Hepatocyte (in vitro differentiated cells): ENCODE measurements around the gene APBA1. TPM values are rescaled to one million over a fixed set of nuclear protein-coding genes. Genes with fewer than 3 reads are reported as not detected.

Experiments
- DNase-seq: peaks from one replicate; pipeline ENCODE4 v3.0.0-alpha.2; 2016; ENCODE audit warnings: low spot score
- H2AFZ ChIP-seq: fragments of 200-600 bp; sonication (generic); 2 replicates; pipeline ENCODE4 v1.6.0; 2016; ENCODE audit warnings: antibody characterized with exemption, mild to moderate bottlenecking
- H3K27ac ChIP-seq: fragments of 200-600 bp; sonication (generic); 2 replicates; pipeline ENCODE4 v1.5.1; 2016; ENCODE audit warnings: mild to moderate bottlenecking
- H3K27me3 ChIP-seq: fragments of 200-600 bp; sonication (generic); 2 replicates; pipeline ENCODE4 v1.6.1; 2016
- H3K36me3 ChIP-seq: fragments of 200-600 bp; sonication (generic); replicated peaks from 2 replicates; pipeline ENCODE4 v1.5.1; 2016; ENCODE audit warnings: low read depth; ENCODE audit not compliant: insufficient read depth
- H3K4me1 ChIP-seq: fragments of 200-600 bp; sonication (generic); 2 replicates; pipeline ENCODE4 v1.5.1; 2016; ENCODE audit warnings: mild to moderate bottlenecking, moderate library complexity; ENCODE audit not compliant: insufficient read depth
- H3K4me2 ChIP-seq: fragments of 200-600 bp; sonication (generic); 2 replicates; pipeline ENCODE4 v1.6.0; 2016
- H3K4me3 ChIP-seq: fragments of 200-600 bp; sonication (generic); 2 replicates; pipeline ENCODE4 v1.5.1; 2016; ENCODE audit warnings: mild to moderate bottlenecking
- H3K79me2 ChIP-seq: fragments of 200-600 bp; sonication (generic); 2 replicates; pipeline ENCODE4 v1.6.0; 2017; ENCODE audit warnings: mild to moderate bottlenecking
- H3K9me2 ChIP-seq: fragments of 200-600 bp; sonication (generic); replicated peaks from 2 replicates; pipeline ENCODE4 v1.6.0; 2017; ENCODE audit warnings: mild to moderate bottlenecking; ENCODE audit not compliant: insufficient read depth
- H3K9me3 ChIP-seq: fragments of 200-600 bp; sonication (generic); 2 replicates; pipeline ENCODE4 v1.5.1; 2016; ENCODE audit warnings: low read depth, mild to moderate bottlenecking
- H4K20me1 ChIP-seq: fragments of 200-600 bp; sonication (generic); 2 replicates; pipeline ENCODE4 v1.6.0; 2016; ENCODE audit warnings: mild to moderate bottlenecking; ENCODE audit not compliant: insufficient read depth, poor library complexity, severe bottlenecking
- EZH2 ChIP-seq: fragments of 200-600 bp; sonication (generic); IDR thresholded peaks from 2 replicates; pipeline ENCODE4 v1.6.1; 2016; ENCODE audit warnings: antibody characterized with exemption, mild to moderate bottlenecking, borderline replicate concordance
- EZH2phosphoT487 ChIP-seq: fragments of 200-600 bp; sonication (generic); IDR thresholded peaks from one replicate; pipeline ENCODE4 v1.6.1; 2018; ENCODE audit warnings: antibody characterized with exemption, mild to moderate bottlenecking, low read depth, moderate library complexity; ENCODE audit not compliant: unreplicated experiment, severe bottlenecking
- WGBS: methylation state at CpG from one replicate; pipeline ENCODE4 v1.1.6; 2016; ENCODE audit warnings: low lambda C conversion rate; ENCODE audit errors: missing lambda C conversion rate; 5-methylcytosine and 5-hydroxymethylcytosine counted together
- polyA plus RNA-seq: library from polyadenylated mRNA; unstranded; fragments of >200 nt; fragmentation: Nextera tagmentation; extraction: Ambion mirVana; gene quantifications from 2 replicates; pipeline ENCODE4 v1.2.1, GENCODE V29; 2016
- total RNA-seq: library from RNA; depleted of rRNA; stranded (reverse); fragments of >200 nt; gene quantifications from 2 replicates; pipeline ENCODE4 v1.2.3, GENCODE V29; 2014
- TF ChIP-seq, protein P1 (sequence below): fragments of 200-600 bp; sonication (generic); IDR thresholded peaks from 2 replicates; pipeline ENCODE4 v1.5.1; 2016; ENCODE audit warnings: antibody characterized with exemption, mild to moderate bottlenecking; ENCODE audit not compliant: poor library complexity

Gene APBA1
- total and polyA plus RNA-seq, 2 experiments from 2014 or later = 1.5 to 12.0 TPM

GRCh38 chr9:69542942-69543704 lies 129.0 kb downstream of the APBA1 start:
- TF ChIP-seq, protein P1, sequence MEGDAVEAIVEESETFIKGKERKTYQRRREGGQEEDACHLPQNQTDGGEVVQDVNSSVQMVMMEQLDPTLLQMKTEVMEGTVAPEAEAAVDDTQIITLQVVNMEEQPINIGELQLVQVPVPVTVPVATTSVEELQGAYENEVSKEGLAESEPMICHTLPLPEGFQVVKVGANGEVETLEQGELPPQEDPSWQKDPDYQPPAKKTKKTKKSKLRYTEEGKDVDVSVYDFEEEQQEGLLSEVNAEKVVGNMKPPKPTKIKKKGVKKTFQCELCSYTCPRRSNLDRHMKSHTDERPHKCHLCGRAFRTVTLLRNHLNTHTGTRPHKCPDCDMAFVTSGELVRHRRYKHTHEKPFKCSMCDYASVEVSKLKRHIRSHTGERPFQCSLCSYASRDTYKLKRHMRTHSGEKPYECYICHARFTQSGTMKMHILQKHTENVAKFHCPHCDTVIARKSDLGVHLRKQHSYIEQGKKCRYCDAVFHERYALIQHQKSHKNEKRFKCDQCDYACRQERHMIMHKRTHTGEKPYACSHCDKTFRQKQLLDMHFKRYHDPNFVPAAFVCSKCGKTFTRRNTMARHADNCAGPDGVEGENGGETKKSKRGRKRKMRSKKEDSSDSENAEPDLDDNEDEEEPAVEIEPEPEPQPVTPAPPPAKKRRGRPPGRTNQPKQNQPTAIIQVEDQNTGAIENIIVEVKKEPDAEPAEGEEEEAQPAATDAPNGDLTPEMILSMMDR = no peak
- TF ChIP-seq EZH2 = no peak
- TF ChIP-seq EZH2phosphoT487 = no peak
- H3K79me2 ChIP-seq = no peaks in the 10 kb centered on the region
- no peak overlapping the region for H3K27ac ChIP-seq
- WGBS = 51% methylated on average over 7 of the region's 7 CpGs
- no peak overlapping the region for H3K4me3 ChIP-seq
- no peaks in the 10 kb centered on the region for H3K4me1 ChIP-seq
- H3K36me3 ChIP-seq = no peaks in the 10 kb centered on the region
- no peak overlapping the region for H2AFZ ChIP-seq
- no peaks in the 10 kb centered on the region for H3K9me3 ChIP-seq
- no peak overlapping the region for H3K4me2 ChIP-seq
- H3K9me2 ChIP-seq = no peaks in the 10 kb centered on the region
- H3K27me3 ChIP-seq = no peaks in the 10 kb centered on the region
- DNase-seq = no peak
- H4K20me1 ChIP-seq = no peaks in the 10 kb centered on the region

DNA sequence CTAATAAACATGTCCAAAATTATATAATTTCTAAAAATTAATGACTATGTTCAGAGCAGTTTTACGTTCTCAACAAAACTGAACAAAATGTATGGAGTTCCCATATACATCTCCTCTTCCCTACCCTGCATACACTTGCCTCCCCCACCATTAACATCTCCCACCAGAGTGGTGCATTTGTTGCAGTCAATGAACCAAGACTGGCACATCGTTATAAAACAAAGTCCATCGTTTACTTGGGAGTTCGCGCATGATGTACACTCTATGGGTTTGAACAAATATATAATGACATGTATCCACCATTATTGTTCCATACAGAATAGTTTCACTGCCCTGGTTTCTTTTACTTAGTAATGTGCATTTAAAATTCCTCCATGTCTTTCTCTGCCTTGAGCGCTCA lies 130.1 kb downstream of the APBA1 start:
- 96% methylated on average over 6 of the region's 6 CpGs for WGBS
- Histone ChIP-seq H3K27me3 (no peaks in the 10 kb centered on the region), H3K9me3 (no peaks in the 10 kb centered on the region), H3K27ac (no peak overlapping the region), H3K4me3 (no peak overlapping the region), H3K79me2 (no peaks in the 10 kb centered on the region), H3K9me2 (no peaks in the 10 kb centered on the region), H3K36me3 (no peaks in the 10 kb centered on the region), H3K4me2 (no peak overlapping the region), H2AFZ (no peak overlapping the region), H3K4me1 (no peaks in the 10 kb centered on the region), H4K20me1 (no peaks in the 10 kb centered on the region)
- TF ChIP-seq EZH2phosphoT487 = no peak
- no peak for TF ChIP-seq EZH2
- TF ChIP-seq, protein P1 = no peak
- DNase-seq = no peak

- DNase-seq = no peak
- TF ChIP-seq, protein P1 = no peak
- TF ChIP-seq EZH2 (no peak), EZH2phosphoT487 (no peak)
- Histone ChIP-seq H3K27ac (no peak overlapping the region), H4K20me1 (no peaks in the 10 kb centered on the region), H2AFZ (no peak overlapping the region), H3K27me3 (no peaks in the 10 kb centered on the region), H3K36me3 (no peaks in the 10 kb centered on the region), H3K9me2 (no peaks in the 10 kb centered on the region), H3K4me1 (no peaks in the 10 kb centered on the region), H3K9me3 (no peaks in the 10 kb centered on the region), H3K79me2 (no peaks in the 10 kb centered on the region), H3K4me2 (no peak overlapping the region), H3K4me3 (no peak overlapping the region)
- WGBS = 83% methylated on average over 1 of the region's 1 CpG
These were observed 136.3 kb downstream of the APBA1 start for GRCh38 chr9:69535911-69536310.
